ENCODE data around the gene MDK.

DNA sequence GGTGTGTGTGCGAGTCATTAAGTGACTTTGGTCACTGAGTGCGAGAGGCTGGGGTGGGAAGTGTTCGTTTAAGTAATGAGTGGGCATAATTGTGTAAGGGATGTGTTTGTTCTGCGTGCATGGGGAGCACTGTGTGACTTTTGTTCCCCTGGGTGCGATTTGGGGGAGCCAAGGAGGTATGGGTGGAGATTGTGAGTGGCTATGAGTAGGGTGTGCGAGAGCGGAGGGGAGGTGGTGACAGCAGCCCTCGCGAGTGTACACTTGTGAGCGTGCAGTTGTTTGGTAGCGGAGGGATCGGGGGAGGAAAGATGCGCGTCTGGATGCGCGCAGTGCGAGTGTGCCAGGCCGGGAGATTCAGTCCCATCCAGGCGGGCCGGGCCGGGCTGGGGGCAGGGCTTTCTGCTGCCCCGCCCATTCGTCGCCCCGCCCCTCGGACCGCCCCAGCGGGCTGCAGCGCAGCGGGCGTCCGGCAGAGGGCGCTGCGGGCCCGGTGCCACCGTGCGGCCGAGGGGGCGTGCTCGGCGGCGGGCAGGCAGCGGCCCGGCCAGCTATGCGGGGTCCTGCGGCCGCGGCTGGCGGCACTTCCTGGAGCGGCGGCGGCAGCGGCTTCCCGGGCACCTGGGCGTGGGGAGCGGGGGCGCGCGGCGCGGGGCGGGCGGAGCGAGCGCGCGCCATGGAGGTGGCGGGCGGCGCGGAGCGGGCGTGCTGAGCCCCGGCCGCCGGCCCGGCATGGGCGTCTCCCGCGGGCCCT is 34.4 kb upstream of the MDK start, which contains the start of gene DGKZ:
- TF ChIP-seq, protein P1, sequence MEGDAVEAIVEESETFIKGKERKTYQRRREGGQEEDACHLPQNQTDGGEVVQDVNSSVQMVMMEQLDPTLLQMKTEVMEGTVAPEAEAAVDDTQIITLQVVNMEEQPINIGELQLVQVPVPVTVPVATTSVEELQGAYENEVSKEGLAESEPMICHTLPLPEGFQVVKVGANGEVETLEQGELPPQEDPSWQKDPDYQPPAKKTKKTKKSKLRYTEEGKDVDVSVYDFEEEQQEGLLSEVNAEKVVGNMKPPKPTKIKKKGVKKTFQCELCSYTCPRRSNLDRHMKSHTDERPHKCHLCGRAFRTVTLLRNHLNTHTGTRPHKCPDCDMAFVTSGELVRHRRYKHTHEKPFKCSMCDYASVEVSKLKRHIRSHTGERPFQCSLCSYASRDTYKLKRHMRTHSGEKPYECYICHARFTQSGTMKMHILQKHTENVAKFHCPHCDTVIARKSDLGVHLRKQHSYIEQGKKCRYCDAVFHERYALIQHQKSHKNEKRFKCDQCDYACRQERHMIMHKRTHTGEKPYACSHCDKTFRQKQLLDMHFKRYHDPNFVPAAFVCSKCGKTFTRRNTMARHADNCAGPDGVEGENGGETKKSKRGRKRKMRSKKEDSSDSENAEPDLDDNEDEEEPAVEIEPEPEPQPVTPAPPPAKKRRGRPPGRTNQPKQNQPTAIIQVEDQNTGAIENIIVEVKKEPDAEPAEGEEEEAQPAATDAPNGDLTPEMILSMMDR (conservative IDR thresholded peaks at IDR 0.05; ENCODE audit: low read depth in 2 of 2) = peak; percentile 25 to 83; a peak in 3 of 4 replicates
- TF ChIP-seq CREB1 (CRISPR knock-in tag; IDR thresholded peaks at IDR 0.05; ENCODE audit: low read depth) (peak; percentile 36; the same call in 1 of the 2 replicates), EZH2 (IDR thresholded peaks at IDR 0.05; ENCODE audit: low read depth, unreplicated experiment) (no peak), STAT1 (IDR thresholded peaks at IDR 0.05; ENCODE audit: unreplicated experiment) (no peak)
- TF ChIP-seq, protein P2, sequence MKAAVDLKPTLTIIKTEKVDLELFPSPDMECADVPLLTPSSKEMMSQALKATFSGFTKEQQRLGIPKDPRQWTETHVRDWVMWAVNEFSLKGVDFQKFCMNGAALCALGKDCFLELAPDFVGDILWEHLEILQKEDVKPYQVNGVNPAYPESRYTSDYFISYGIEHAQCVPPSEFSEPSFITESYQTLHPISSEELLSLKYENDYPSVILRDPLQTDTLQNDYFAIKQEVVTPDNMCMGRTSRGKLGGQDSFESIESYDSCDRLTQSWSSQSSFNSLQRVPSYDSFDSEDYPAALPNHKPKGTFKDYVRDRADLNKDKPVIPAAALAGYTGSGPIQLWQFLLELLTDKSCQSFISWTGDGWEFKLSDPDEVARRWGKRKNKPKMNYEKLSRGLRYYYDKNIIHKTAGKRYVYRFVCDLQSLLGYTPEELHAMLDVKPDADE (IDR thresholded peaks at IDR 0.05) = no peak
- TF ChIP-seq, protein P3, sequence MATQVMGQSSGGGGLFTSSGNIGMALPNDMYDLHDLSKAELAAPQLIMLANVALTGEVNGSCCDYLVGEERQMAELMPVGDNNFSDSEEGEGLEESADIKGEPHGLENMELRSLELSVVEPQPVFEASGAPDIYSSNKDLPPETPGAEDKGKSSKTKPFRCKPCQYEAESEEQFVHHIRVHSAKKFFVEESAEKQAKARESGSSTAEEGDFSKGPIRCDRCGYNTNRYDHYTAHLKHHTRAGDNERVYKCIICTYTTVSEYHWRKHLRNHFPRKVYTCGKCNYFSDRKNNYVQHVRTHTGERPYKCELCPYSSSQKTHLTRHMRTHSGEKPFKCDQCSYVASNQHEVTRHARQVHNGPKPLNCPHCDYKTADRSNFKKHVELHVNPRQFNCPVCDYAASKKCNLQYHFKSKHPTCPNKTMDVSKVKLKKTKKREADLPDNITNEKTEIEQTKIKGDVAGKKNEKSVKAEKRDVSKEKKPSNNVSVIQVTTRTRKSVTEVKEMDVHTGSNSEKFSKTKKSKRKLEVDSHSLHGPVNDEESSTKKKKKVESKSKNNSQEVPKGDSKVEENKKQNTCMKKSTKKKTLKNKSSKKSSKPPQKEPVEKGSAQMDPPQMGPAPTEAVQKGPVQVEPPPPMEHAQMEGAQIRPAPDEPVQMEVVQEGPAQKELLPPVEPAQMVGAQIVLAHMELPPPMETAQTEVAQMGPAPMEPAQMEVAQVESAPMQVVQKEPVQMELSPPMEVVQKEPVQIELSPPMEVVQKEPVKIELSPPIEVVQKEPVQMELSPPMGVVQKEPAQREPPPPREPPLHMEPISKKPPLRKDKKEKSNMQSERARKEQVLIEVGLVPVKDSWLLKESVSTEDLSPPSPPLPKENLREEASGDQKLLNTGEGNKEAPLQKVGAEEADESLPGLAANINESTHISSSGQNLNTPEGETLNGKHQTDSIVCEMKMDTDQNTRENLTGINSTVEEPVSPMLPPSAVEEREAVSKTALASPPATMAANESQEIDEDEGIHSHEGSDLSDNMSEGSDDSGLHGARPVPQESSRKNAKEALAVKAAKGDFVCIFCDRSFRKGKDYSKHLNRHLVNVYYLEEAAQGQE (IDR thresholded peaks at IDR 0.05; ENCODE audit: unreplicated experiment) = no peak

All from GM23338 (cell line).